Astrocyte of the spinal cord (primary cell): ENCODE measurements around the gene TEX264.

ENCODE experiments used
- DNase-seq: peaks from one replicate; pipeline ENCODE4 v3.0.0; 2011; ENCODE audit warnings: low read depth, low spot score
- H3K4me3 ChIP-seq: 2 replicates; pipeline ENCODE4 v1.5.1; 2011; ENCODE audit warnings: low read depth, mild to moderate bottlenecking, low read length, moderate library complexity
- CTCF ChIP-seq: IDR thresholded peaks from 2 replicates; pipeline ENCODE4 v1.5.1; 2012; ENCODE audit warnings: low read depth, mild to moderate bottlenecking, low read length, inconsistent platforms
- in situ Hi-C: cut with HindIII; loops from 2 replicates; pipeline ENCODE4 v1.10.0; 2017; ENCODE audit warnings: low sequenced_read_pairs

TEX264 gene

GRCh38 chr3:51675201-51675611, 4.2 kb downstream of the TEX264 start:
- TF ChIP-seq CTCF: no peak
- no peak overlapping the region for H3K4me3 ChIP-seq
- peak; percentile 59 for DNase-seq
- in situ Hi-C loops: no loop called here

GRCh38 chr3:51676102-51676640, 5.1 kb downstream of the TEX264 start:
- no peak for DNase-seq
- no peak overlapping the region for H3K4me3 ChIP-seq
- no peak for TF ChIP-seq CTCF
- in situ Hi-C loops: no loop called here

DNA sequence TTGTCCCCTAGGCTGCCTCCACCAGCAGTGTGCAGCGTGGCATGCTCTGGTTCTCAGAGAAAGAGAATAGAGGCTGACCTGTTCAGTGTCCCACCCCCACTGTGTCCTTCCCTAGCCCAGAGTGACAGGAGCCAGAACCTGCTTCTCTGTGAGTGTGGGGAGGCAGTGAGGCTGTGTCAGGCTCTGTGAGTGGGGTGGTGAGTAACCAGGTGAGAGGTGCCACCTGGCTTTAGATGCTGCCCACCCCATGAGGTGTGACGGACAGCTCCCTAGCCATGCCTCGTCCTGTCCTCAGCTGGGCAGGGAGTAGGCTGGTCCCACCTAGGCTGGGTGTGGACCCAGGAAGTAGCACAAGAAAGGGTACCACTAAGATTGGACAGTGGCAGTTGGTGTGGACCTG, 6.3 kb downstream of the TEX264 start:
- no peak for TF ChIP-seq CTCF
- in situ Hi-C loops: no loop called here
- H3K4me3 ChIP-seq: no peak overlapping the region
- no peak for DNase-seq

GRCh38 chr3:51678186-51678585, 7.1 kb downstream of the TEX264 start:
- no peak for TF ChIP-seq CTCF
- no peak for DNase-seq
- H3K4me3 ChIP-seq: no peak overlapping the region
- in situ Hi-C loops: no loop called here

- in situ Hi-C loops: no loop called here
- TF ChIP-seq CTCF: no peak
- DNase-seq: no peak
- H3K4me3 ChIP-seq: no peak overlapping the region
These were observed 7.6 kb downstream of the TEX264 start for GRCh38 chr3:51678641-51679040.

GRCh38 chr3:51679318-51679717, 8.3 kb downstream of the TEX264 start:
- H3K4me3 ChIP-seq: no peak overlapping the region
- no peak for DNase-seq
- in situ Hi-C loops: no loop called here
- TF ChIP-seq CTCF: no peak

GRCh38 chr3:51679777-51680176, 8.7 kb downstream of the TEX264 start:
- in situ Hi-C loops: no loop called here
- no peak overlapping the region for H3K4me3 ChIP-seq
- TF ChIP-seq CTCF: no peak
- no peak for DNase-seq
